ENCODE measurements around the gene FLACC1. TPM values are rescaled to one million over a fixed set of nuclear protein-coding genes. Genes with fewer than 3 reads are reported as not detected.
A peak's percentile ranks its signal among the peaks of the same experiment; 100 is the strongest.

The FLACC1 gene
- total and polyA plus RNA-seq, 9 of the 15 experiments (the other 6 are each of a cell fraction or from before 2014, with no cell fraction given), result 0.07 to 0.68 (median 0.22) TPM; not detected in 2

DNA sequence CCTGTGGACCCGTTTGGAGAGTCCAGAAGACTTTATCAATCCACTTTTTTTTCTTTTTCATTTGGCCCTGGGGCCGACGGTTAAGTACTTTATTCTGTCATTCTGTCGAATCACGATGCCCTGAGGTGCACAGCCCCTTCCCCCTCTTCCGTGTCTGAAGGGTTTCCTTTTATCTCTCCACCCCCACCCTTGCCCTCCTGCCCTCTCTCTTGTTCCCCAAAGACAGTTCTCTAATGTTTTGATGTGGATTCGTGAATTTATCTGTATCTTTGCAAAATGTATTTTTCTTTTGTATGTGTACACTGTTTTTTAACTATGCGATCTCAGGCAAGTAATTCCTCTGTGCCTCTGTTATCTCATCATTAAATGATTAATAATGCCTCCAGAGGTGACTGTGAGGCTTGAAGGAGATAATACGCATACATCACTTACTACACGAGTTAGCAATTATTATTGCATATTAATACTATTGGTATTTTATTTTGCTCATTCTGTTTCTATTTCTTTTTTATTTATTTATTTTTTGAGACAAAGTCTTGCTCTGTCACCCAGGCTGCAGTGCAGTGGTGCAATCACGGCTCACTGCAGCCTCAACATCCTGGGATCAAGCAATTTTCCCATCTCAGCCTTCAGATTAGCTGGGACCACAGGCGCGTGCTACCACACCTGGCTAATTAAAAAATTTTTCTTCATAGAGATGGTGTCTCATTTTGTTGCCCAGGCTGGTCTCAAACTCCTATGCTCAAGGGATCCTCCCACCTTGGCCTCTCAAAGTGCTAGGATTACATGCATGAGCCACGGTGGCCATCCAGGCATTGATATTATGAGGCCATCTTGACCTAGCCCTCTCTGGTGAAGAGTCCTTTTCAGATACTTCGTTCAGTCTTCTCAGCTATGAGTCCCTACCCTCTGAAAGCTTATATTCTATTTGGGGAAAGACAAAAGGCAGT is 98.2 kb downstream of the FLACC1 start (continued):
- TF ChIP-seq, protein P1, sequence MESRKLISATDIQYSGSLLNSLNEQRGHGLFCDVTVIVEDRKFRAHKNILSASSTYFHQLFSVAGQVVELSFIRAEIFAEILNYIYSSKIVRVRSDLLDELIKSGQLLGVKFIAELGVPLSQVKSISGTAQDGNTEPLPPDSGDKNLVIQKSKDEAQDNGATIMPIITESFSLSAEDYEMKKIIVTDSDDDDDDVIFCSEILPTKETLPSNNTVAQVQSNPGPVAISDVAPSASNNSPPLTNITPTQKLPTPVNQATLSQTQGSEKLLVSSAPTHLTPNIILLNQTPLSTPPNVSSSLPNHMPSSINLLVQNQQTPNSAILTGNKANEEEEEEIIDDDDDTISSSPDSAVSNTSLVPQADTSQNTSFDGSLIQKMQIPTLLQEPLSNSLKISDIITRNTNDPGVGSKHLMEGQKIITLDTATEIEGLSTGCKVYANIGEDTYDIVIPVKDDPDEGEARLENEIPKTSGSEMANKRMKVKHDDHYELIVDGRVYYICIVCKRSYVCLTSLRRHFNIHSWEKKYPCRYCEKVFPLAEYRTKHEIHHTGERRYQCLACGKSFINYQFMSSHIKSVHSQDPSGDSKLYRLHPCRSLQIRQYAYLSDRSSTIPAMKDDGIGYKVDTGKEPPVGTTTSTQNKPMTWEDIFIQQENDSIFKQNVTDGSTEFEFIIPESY (CRISPR knock-in tag; IDR thresholded peaks at IDR 0.05), result no peak
- TF ChIP-seq HDAC3 (IDR thresholded peaks at IDR 0.05; ENCODE audit: borderline replicate concordance, partially characterized antibody), result no peak
- TF ChIP-seq CEBPG (CRISPR knock-in tag; IDR thresholded peaks at IDR 0.05), result no peak
- peak in 1 of 2 experiments; percentile 25; a peak in 1 of 4 replicates for TF ChIP-seq CEBPG (tag; conservative IDR thresholded peaks at IDR 0.05 in 1 of 2, IDR thresholded peaks at IDR 0.05 in 1 of 2)
- 0 out of 2 replicates have a peak, but pooled peaks have one; percentile 7 for TF ChIP-seq ZEB2 (IDR thresholded peaks at IDR 0.05)
- TF ChIP-seq LARP7 (IDR thresholded peaks at IDR 0.05), result no peak
- TF ChIP-seq, protein P2, sequence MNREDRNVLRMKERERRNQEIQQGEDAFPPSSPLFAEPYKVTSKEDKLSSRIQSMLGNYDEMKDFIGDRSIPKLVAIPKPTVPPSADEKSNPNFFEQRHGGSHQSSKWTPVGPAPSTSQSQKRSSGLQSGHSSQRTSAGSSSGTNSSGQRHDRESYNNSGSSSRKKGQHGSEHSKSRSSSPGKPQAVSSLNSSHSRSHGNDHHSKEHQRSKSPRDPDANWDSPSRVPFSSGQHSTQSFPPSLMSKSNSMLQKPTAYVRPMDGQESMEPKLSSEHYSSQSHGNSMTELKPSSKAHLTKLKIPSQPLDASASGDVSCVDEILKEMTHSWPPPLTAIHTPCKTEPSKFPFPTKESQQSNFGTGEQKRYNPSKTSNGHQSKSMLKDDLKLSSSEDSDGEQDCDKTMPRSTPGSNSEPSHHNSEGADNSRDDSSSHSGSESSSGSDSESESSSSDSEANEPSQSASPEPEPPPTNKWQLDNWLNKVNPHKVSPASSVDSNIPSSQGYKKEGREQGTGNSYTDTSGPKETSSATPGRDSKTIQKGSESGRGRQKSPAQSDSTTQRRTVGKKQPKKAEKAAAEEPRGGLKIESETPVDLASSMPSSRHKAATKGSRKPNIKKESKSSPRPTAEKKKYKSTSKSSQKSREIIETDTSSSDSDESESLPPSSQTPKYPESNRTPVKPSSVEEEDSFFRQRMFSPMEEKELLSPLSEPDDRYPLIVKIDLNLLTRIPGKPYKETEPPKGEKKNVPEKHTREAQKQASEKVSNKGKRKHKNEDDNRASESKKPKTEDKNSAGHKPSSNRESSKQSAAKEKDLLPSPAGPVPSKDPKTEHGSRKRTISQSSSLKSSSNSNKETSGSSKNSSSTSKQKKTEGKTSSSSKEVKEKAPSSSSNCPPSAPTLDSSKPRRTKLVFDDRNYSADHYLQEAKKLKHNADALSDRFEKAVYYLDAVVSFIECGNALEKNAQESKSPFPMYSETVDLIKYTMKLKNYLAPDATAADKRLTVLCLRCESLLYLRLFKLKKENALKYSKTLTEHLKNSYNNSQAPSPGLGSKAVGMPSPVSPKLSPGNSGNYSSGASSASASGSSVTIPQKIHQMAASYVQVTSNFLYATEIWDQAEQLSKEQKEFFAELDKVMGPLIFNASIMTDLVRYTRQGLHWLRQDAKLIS (CRISPR knock-in tag; IDR thresholded peaks at IDR 0.05), result no peak
- TF ChIP-seq NCOR1 (IDR thresholded peaks at IDR 0.05), result peak; percentile 38; the same call in 1 of the 2 replicates
- TF ChIP-seq ZNF253 (CRISPR knock-in tag; conservative IDR thresholded peaks at IDR 0.05), result no peak
- TF ChIP-seq TCF7L2 (IDR thresholded peaks at IDR 0.05; ENCODE audit: low read depth, low read length), result no peak
- peak; percentile 78; the same call in 1 of the 2 replicates for TF ChIP-seq ZNF384 (IDR thresholded peaks at IDR 0.05; ENCODE audit: low read depth, low read length)
- peak in 1 of 3 experiments; percentile 22 for TF ChIP-seq YY1 (IDR thresholded peaks at IDR 0.05; ENCODE audit: borderline replicate concordance in 1 of 3, control insufficient read depth in 1 of 3, extremely low read depth in 1 of 3, insufficient read depth in 3 of 3, insufficient read length in 1 of 3, insufficient replicate concordance in 2 of 3, low read depth in 1 of 3, low read length in 2 of 3)
- no peak for TF ChIP-seq ZSCAN32 (CRISPR knock-in tag; IDR thresholded peaks at IDR 0.05)
